GM06990 (cell line): Measurements from ENCODE around the gene COL6A1.

Source experiments
- DNase-seq: peaks from one replicate; pipeline ENCODE4 v3.0.0-alpha.2; 2011; ENCODE audit not compliant: insufficient read length; ENCODE audit errors: extremely low read depth
- H3K27me3 ChIP-seq: replicated peaks from 2 replicates; pipeline ENCODE4 v1.6.0; 2011; ENCODE audit warnings: low read length; ENCODE audit not compliant: control insufficient read depth, insufficient read depth
- H3K36me3 ChIP-seq: 2 replicates; pipeline ENCODE4 v1.5.1; 2011; ENCODE audit warnings: low read length; ENCODE audit not compliant: control insufficient read depth, insufficient read depth
- H3K4me3 ChIP-seq: replicated peaks from 2 replicates; pipeline ENCODE4 v1.5.1; 2011; ENCODE audit warnings: low read depth, mild to moderate bottlenecking, control low read depth, low read length
- TF ChIP-seq, protein P1 (sequence below): IDR thresholded peaks from 2 replicates; pipeline ENCODE4 v1.5.1; 2011; ENCODE audit warnings: low read length, control low read depth, mild to moderate bottlenecking, inconsistent platforms; ENCODE audit not compliant: insufficient read depth, poor library complexity, severe bottlenecking

The COL6A1 gene

DNA sequence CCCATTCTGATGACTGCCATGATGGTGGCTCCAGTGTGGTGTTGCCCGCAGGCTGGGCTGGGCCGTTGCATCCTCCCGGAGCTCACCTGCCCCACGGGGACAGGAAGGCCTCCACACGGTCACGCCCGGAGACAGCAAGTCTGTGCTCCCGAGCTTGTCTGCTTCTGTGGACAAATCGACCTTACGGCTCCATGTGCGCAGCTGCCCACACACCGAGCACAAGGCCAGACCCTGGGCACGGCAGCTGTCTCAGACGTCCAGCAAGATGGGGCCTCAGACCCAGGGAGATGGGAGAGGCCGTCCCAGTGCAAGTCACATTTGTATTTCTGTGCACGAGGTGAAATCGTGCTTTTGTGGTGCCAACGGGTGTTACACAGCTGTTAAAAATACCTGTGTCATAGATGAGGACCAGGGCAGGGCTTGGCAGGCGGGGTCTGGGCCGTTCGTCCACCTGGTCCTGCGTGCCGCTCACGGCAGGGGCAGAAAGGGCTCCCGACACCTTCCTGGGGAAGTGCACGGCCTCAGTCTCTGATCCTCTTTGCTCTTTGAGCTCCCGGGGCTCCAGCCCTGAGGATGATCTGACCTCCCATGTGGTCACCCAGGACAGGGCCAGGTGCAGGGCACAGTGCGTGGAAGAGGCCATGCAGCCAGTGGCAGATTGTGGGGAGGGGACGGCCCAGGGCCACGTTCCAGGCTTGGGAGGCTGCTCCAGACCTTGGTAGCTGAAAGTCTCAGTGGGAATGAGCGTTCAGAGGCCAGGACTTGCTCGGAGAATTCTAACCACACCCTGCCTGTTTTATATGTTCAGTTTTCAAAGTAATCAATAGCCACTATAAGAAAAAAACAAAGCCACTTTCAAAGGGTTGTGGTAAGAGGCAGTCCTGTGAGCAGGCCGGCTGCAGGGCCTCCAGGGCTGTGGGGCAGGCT, 13.5 kb downstream of the COL6A1 start:
- no peak for DNase-seq
- no peaks in the 10 kb centered on the region for H3K27me3 ChIP-seq
- TF ChIP-seq, protein P1, sequence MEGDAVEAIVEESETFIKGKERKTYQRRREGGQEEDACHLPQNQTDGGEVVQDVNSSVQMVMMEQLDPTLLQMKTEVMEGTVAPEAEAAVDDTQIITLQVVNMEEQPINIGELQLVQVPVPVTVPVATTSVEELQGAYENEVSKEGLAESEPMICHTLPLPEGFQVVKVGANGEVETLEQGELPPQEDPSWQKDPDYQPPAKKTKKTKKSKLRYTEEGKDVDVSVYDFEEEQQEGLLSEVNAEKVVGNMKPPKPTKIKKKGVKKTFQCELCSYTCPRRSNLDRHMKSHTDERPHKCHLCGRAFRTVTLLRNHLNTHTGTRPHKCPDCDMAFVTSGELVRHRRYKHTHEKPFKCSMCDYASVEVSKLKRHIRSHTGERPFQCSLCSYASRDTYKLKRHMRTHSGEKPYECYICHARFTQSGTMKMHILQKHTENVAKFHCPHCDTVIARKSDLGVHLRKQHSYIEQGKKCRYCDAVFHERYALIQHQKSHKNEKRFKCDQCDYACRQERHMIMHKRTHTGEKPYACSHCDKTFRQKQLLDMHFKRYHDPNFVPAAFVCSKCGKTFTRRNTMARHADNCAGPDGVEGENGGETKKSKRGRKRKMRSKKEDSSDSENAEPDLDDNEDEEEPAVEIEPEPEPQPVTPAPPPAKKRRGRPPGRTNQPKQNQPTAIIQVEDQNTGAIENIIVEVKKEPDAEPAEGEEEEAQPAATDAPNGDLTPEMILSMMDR: no peak
- H3K36me3 ChIP-seq: no peaks in the 10 kb centered on the region
- no peak overlapping the region for H3K4me3 ChIP-seq

DNA sequence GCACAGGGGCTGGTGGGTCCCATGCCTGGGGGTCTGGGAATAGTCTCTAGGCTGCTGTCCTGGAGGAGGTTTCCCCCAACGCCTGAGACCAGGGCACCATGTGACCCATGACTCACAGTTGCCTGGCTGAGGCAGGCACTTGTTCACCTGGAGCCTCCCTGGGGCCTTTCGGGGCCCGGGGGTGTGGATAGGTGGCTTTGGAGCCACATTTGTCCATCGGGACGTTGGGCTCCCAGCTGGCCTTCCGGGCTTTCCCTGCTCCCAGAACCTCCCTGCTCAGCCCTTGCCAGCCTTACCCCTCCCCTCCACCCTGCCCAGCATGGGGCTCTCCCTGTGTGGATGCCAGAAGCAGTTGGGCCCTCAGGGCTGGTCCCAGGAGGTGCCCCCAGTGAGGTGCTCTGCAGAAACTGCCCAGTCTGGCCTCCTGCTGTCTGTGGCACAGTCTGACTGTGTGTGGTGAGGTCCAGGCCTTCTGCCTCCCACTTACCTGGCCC, 14.2 kb downstream of the COL6A1 start:
- TF ChIP-seq, protein P1: no peak
- no peak overlapping the region for H3K4me3 ChIP-seq
- no peaks in the 10 kb centered on the region for H3K27me3 ChIP-seq
- no peak for DNase-seq
- H3K36me3 ChIP-seq: no peaks in the 10 kb centered on the region

DNA sequence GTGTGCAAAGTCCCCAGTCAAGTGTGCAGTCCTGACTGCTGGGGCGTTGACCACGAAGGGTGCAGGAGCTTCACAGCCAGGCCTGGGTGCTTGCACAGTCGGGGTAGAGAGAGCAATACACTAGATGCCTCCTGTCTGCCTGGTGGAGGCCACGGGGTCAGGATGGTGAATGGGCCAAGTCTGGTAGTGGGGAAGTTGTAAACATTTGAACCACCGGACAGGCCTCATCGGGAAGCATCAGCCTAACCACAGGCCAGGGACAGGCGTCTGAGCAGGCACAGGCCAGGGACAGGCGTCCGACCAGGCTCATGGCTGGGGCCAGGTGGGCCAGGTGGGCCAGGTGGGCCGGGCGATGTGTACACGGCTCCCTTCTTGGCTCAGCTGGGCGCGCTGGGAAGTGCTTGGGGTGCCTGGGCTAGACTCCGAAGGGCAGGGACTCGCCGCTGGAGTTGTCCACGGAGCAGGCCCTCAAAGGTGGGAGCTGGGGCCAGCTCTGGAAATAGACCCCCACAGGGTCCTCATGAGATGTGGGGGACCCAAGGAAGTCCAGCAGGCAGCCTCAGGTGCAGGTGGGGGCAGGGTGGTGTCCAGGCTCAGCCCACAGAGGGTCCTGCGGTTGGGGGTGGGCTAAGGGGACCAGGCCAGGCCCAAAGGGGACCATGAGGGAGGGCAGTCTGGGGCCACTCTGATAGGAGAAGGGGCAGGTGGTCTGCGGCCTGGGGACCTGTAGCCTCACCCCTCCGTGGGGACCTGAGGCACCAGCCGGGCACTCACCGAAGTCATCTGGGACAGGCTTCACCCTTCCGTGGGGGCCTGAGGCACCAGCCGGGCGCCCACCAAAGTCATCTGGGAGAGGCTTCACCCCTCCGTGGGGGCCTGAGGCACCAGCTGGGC, 15.0 kb downstream of the COL6A1 start:
- no peak overlapping the region for H3K4me3 ChIP-seq
- TF ChIP-seq, protein P1: no peak
- H3K36me3 ChIP-seq: no peaks in the 10 kb centered on the region
- no peaks in the 10 kb centered on the region for H3K27me3 ChIP-seq
- no peak for DNase-seq

DNA sequence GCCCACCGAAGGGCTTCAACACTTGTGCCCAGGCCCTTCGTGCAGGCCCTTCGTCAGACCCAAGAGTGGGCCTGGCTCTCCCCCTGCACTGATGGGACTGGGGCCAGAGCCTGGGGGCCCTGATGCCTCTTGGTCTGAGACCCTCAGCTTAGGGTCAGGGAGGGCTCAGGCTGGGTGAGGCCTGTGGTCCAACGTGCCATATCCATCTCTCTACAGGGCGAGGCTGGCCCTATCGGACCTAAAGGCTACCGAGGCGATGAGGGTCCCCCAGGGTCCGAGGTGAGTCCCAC, 15.6 kb downstream of the COL6A1 start:
- H3K36me3 ChIP-seq: no peaks in the 10 kb centered on the region
- H3K27me3 ChIP-seq: no peaks in the 10 kb centered on the region
- DNase-seq: no peak
- H3K4me3 ChIP-seq: no peak overlapping the region
- TF ChIP-seq, protein P1: no peak

DNA sequence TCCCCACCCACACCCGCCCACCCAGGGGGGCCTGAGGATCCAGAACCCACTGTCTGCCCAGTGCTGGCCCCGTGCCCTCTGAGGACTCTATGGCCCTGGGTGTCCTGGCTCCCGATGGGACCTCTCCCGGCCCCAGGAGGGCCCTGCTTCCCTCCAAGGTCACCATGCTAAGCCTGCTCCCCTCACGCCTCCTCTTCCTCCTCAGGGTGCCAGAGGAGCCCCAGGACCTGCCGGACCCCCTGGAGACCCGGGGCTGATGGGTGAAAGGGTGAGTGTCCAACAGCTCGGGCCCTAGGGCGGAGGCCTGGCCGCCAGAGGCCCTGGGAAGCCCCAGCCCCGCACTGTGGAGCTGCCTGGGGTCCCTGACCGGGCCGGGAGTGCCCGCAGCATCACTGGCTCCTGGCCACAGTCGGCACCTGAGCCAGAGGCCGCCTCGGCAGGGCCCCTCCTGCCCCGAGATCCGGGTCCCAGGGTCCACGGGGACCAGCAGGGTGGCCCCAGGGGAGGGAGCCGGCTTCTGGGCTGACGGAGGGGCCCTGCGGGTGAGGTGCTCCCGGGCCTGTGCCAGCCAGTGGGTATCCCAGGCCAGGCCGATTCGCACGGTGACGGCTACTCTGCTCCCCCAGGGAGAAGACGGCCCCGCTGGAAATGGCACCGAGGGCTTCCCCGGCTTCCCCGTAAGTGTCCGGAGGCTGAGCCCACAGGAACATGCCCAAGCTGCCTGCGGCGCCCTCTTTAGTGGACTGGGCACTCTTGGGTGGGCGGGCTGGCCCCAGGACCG, 16.1 kb downstream of the COL6A1 start:
- no peak for DNase-seq
- TF ChIP-seq, protein P1: no peak
- Histone ChIP-seq H3K36me3 (no peaks in the 10 kb centered on the region), H3K27me3 (no peaks in the 10 kb centered on the region), H3K4me3 (no peak overlapping the region)
